ENCODE results near the gene ADAD2.

Gene ADAD2

GRCh38 chr16:84182104-84182503 lies 8.9 kb upstream of the ADAD2 start:
- Histone ChIP-seq H4K5ac (ENCODE audit: low read length) (no peak overlapping the region), H3K56ac (ENCODE audit: low read length) (no peak overlapping the region), H2BK5ac (ENCODE audit: low read length) (no peak overlapping the region), H3K4me1 (ENCODE audit: control insufficient read depth, low read depth, low read length) (no peaks in the 10 kb centered on the region), H3K36me3 (ENCODE audit: control insufficient read depth, insufficient read depth, low read length) (peaks cover 8% of the 10 kb centered on the region), H3K9ac (ENCODE audit: low read length) (no peak overlapping the region), H3K18ac (ENCODE audit: low read length) (no peak overlapping the region), H3K79me2 (ENCODE audit: control insufficient read depth, insufficient read depth, low read length) (peaks cover 18% of the 10 kb centered on the region), H3K4ac (ENCODE audit: low read depth, low read length) (no peak overlapping the region), H2AK5ac (ENCODE audit: low read length) (no peak overlapping the region), H3K4me2 (ENCODE audit: low read length) (no peak overlapping the region), H3K27me3 (ENCODE audit: insufficient read depth, low read length, poor library complexity) (no peaks in the 10 kb centered on the region), H3K27ac (ENCODE audit: low read depth, low read length) (no peak overlapping the region), H2BK120ac (ENCODE audit: low read depth, low read length) (no peak overlapping the region), H3K79me1 (ENCODE audit: low read length) (peaks cover 23% of the 10 kb centered on the region), H4K8ac (ENCODE audit: low read depth, low read length) (no peak overlapping the region), H2BK15ac (replicated peaks; ENCODE audit: low read depth) (no peak overlapping the region), H3K23ac (ENCODE audit: low read length) (no peak overlapping the region), H3K4me3 (ENCODE audit: low read length) (no peak overlapping the region)
- no peak for DNase-seq
- WGBS (ENCODE audit: extremely low coverage, insufficient coverage, low lambda C conversion rate), result no CpG with 5 or more reads among the region's 18 CpGs

- H3K18ac ChIP-seq (ENCODE audit: low read length), result no peak overlapping the region
- no peak overlapping the region for H3K27ac ChIP-seq (ENCODE audit: low read depth, low read length)
- no peak overlapping the region for H2BK120ac ChIP-seq (ENCODE audit: low read depth, low read length)
- H3K56ac ChIP-seq (ENCODE audit: low read length), result no peak overlapping the region
- peaks cover 23% of the 10 kb centered on the region for H3K79me1 ChIP-seq (ENCODE audit: low read length)
- H3K4me3 ChIP-seq (ENCODE audit: low read length), result no peak overlapping the region
- no peak overlapping the region for H2BK5ac ChIP-seq (ENCODE audit: low read length)
- H4K8ac ChIP-seq (ENCODE audit: low read depth, low read length), result no peak overlapping the region
- peaks cover 18% of the 10 kb centered on the region for H3K79me2 ChIP-seq (ENCODE audit: control insufficient read depth, insufficient read depth, low read length)
- H3K9ac ChIP-seq (ENCODE audit: low read length), result no peak overlapping the region
- H2BK15ac ChIP-seq (replicated peaks; ENCODE audit: low read depth), result no peak overlapping the region
- peaks cover 8% of the 10 kb centered on the region for H3K36me3 ChIP-seq (ENCODE audit: control insufficient read depth, insufficient read depth, low read length)
- H2AK5ac ChIP-seq (ENCODE audit: low read length), result no peak overlapping the region
- no peak overlapping the region for H3K23ac ChIP-seq (ENCODE audit: low read length)
- no CpG with 5 or more reads among the region's 26 CpGs for WGBS (ENCODE audit: extremely low coverage, insufficient coverage, low lambda C conversion rate)
- no peak overlapping the region for H3K4ac ChIP-seq (ENCODE audit: low read depth, low read length)
- H3K27me3 ChIP-seq (ENCODE audit: insufficient read depth, low read length, poor library complexity), result no peaks in the 10 kb centered on the region
- DNase-seq, result no peak
- H4K5ac ChIP-seq (ENCODE audit: low read length), result no peak overlapping the region
- H3K4me2 ChIP-seq (ENCODE audit: low read length), result no peak overlapping the region
- no peaks in the 10 kb centered on the region for H3K4me1 ChIP-seq (ENCODE audit: control insufficient read depth, low read depth, low read length)
Measured at GRCh38 chr16:84182680-84183571, 8.0 kb upstream of the ADAD2 start.

- H3K27ac ChIP-seq (ENCODE audit: low read depth, low read length), result no peak overlapping the region
- H3K18ac ChIP-seq (ENCODE audit: low read length), result no peak overlapping the region
- no peak overlapping the region for H3K4ac ChIP-seq (ENCODE audit: low read depth, low read length)
- no peak overlapping the region for H3K23ac ChIP-seq (ENCODE audit: low read length)
- H2AK5ac ChIP-seq (ENCODE audit: low read length), result no peak overlapping the region
- no peak overlapping the region for H3K9ac ChIP-seq (ENCODE audit: low read length)
- peaks cover 23% of the 10 kb centered on the region for H3K79me1 ChIP-seq (ENCODE audit: low read length)
- peaks cover 8% of the 10 kb centered on the region for H3K36me3 ChIP-seq (ENCODE audit: control insufficient read depth, insufficient read depth, low read length)
- no peak overlapping the region for H3K4me3 ChIP-seq (ENCODE audit: low read length)
- no CpG with 5 or more reads among the region's 5 CpGs for WGBS (ENCODE audit: extremely low coverage, insufficient coverage, low lambda C conversion rate)
- no peak overlapping the region for H3K56ac ChIP-seq (ENCODE audit: low read length)
- peaks cover 18% of the 10 kb centered on the region for H3K79me2 ChIP-seq (ENCODE audit: control insufficient read depth, insufficient read depth, low read length)
- no peaks in the 10 kb centered on the region for H3K27me3 ChIP-seq (ENCODE audit: insufficient read depth, low read length, poor library complexity)
- DNase-seq, result no peak
- no peak overlapping the region for H4K8ac ChIP-seq (ENCODE audit: low read depth, low read length)
- H4K5ac ChIP-seq (ENCODE audit: low read length), result no peak overlapping the region
- H2BK5ac ChIP-seq (ENCODE audit: low read length), result no peak overlapping the region
- H3K4me2 ChIP-seq (ENCODE audit: low read length), result no peak overlapping the region
- no peak overlapping the region for H2BK120ac ChIP-seq (ENCODE audit: low read depth, low read length)
- H3K4me1 ChIP-seq (ENCODE audit: control insufficient read depth, low read depth, low read length), result no peaks in the 10 kb centered on the region
- no peak overlapping the region for H2BK15ac ChIP-seq (replicated peaks; ENCODE audit: low read depth)
Measured at GRCh38 chr16:84183572-84183875, 7.4 kb upstream of the ADAD2 start.

- H3K56ac ChIP-seq (ENCODE audit: low read length), result no peak overlapping the region
- DNase-seq, result no peak
- no peak overlapping the region for H2AK5ac ChIP-seq (ENCODE audit: low read length)
- H3K4me2 ChIP-seq (ENCODE audit: low read length), result no peak overlapping the region
- H3K4me1 ChIP-seq (ENCODE audit: control insufficient read depth, low read depth, low read length), result no peaks in the 10 kb centered on the region
- H3K79me1 ChIP-seq (ENCODE audit: low read length), result peaks cover 23% of the 10 kb centered on the region
- no peak overlapping the region for H3K9ac ChIP-seq (ENCODE audit: low read length)
- no peak overlapping the region for H4K5ac ChIP-seq (ENCODE audit: low read length)
- WGBS (ENCODE audit: extremely low coverage, insufficient coverage, low lambda C conversion rate), result no CpG with 5 or more reads among the region's 11 CpGs
- H3K18ac ChIP-seq (ENCODE audit: low read length), result no peak overlapping the region
- no peak overlapping the region for H3K4ac ChIP-seq (ENCODE audit: low read depth, low read length)
- no peaks in the 10 kb centered on the region for H3K27me3 ChIP-seq (ENCODE audit: insufficient read depth, low read length, poor library complexity)
- H3K4me3 ChIP-seq (ENCODE audit: low read length), result no peak overlapping the region
- no peak overlapping the region for H3K23ac ChIP-seq (ENCODE audit: low read length)
- no peak overlapping the region for H3K27ac ChIP-seq (ENCODE audit: low read depth, low read length)
- H2BK120ac ChIP-seq (ENCODE audit: low read depth, low read length), result no peak overlapping the region
- no peak overlapping the region for H2BK5ac ChIP-seq (ENCODE audit: low read length)
- H3K36me3 ChIP-seq (ENCODE audit: control insufficient read depth, insufficient read depth, low read length), result peaks cover 8% of the 10 kb centered on the region
- H3K79me2 ChIP-seq (ENCODE audit: control insufficient read depth, insufficient read depth, low read length), result peaks cover 18% of the 10 kb centered on the region
- H2BK15ac ChIP-seq (replicated peaks; ENCODE audit: low read depth), result no peak overlapping the region
- no peak overlapping the region for H4K8ac ChIP-seq (ENCODE audit: low read depth, low read length)
Measured at GRCh38 chr16:84183911-84184591, 6.9 kb upstream of the ADAD2 start.

GRCh38 chr16:84184775-84185174 lies 6.2 kb upstream of the ADAD2 start:
- no peak for DNase-seq
- H3K23ac ChIP-seq (ENCODE audit: low read length), result no peak overlapping the region
- H3K36me3 ChIP-seq (ENCODE audit: control insufficient read depth, insufficient read depth, low read length), result peaks cover 8% of the 10 kb centered on the region
- no peaks in the 10 kb centered on the region for H3K4me1 ChIP-seq (ENCODE audit: control insufficient read depth, low read depth, low read length)
- no peak overlapping the region for H2BK120ac ChIP-seq (ENCODE audit: low read depth, low read length)
- no peak overlapping the region for H2AK5ac ChIP-seq (ENCODE audit: low read length)
- H3K79me2 ChIP-seq (ENCODE audit: control insufficient read depth, insufficient read depth, low read length), result peaks cover 18% of the 10 kb centered on the region
- no peak overlapping the region for H2BK5ac ChIP-seq (ENCODE audit: low read length)
- H4K5ac ChIP-seq (ENCODE audit: low read length), result no peak overlapping the region
- H3K79me1 ChIP-seq (ENCODE audit: low read length), result peaks cover 23% of the 10 kb centered on the region
- H4K8ac ChIP-seq (ENCODE audit: low read depth, low read length), result no peak overlapping the region
- no peak overlapping the region for H2BK15ac ChIP-seq (replicated peaks; ENCODE audit: low read depth)
- no peak overlapping the region for H3K4me3 ChIP-seq (ENCODE audit: low read length)
- H3K4me2 ChIP-seq (ENCODE audit: low read length), result no peak overlapping the region
- H3K4ac ChIP-seq (ENCODE audit: low read depth, low read length), result no peak overlapping the region
- no CpG with 5 or more reads among the region's 10 CpGs for WGBS (ENCODE audit: extremely low coverage, insufficient coverage, low lambda C conversion rate)
- no peaks in the 10 kb centered on the region for H3K27me3 ChIP-seq (ENCODE audit: insufficient read depth, low read length, poor library complexity)
- no peak overlapping the region for H3K27ac ChIP-seq (ENCODE audit: low read depth, low read length)
- H3K9ac ChIP-seq (ENCODE audit: low read length), result no peak overlapping the region
- no peak overlapping the region for H3K56ac ChIP-seq (ENCODE audit: low read length)
- no peak overlapping the region for H3K18ac ChIP-seq (ENCODE audit: low read length)
